HepG2 (cell line): ENCODE measurements around the gene NTF3. TPM values are rescaled to one million over a fixed set of nuclear protein-coding genes. Genes with fewer than 3 reads are reported as not detected.

ENCODE experiments used
- ATAC-seq: fragments of 200-7000 bp; cut with Tn5 transposase; 3 replicates; pipeline ENCODE4 v1.9.1; 2020; ENCODE audit warnings: mild to moderate bottlenecking, moderate library complexity
- BruUV-seq: library from RNA; stranded (reverse); fragments of 400-500 nt; replicated peaks from 2 replicates; lab custom pipeline; 2021; lab: Mats Ljungman, UMichigan
- CTCF ChIA-PET: fragments of 300-600 bp; formaldehyde crosslinking; extraction: SDS; loops from one replicate; lab custom pipeline; 2021; ENCODE audit warnings: low total read pairs, inconsistent platforms, low intra/inter-chr PET ratio; lab: Yijun Ruan, JAX
- POLR2A ChIA-PET: fragments of 350-600 bp; sonication (Branson Sonifier 250); formaldehyde crosslinking; loops from one replicate; lab custom pipeline; 2020; ENCODE audit warnings: antibody characterized with exemption, inconsistent platforms; lab: Yijun Ruan, JAX
- DNase-seq: peaks from one replicate; pipeline ENCODE4 v3.0.0-alpha.2; 2015; ENCODE audit warnings: low spot score
- FAIRE-seq: peaks from 3 replicates; lab custom pipeline; 2011; peaks lifted over from hg19 to GRCh38; lab: Jason Lieb, UNC
- H2AFZ ChIP-seq: one replicate; pipeline ENCODE4 v1.6.1; 2011; ENCODE audit warnings: low read length, inconsistent platforms
- H3K27ac ChIP-seq: fragments of 300-600 bp; 3 replicates; pipeline ENCODE4 v1.8.0; 2011; ENCODE audit warnings: mixed run types, mild to moderate bottlenecking, mixed read lengths, low read length, inconsistent platforms; ENCODE audit not compliant: insufficient read depth; ENCODE audit errors: extremely low read length
- H3K27me3 ChIP-seq, 2 experiments: fragments of 200-600 bp in 1 of 2; 2 replicates in 1 of 2; 3 replicates in 1 of 2; pipeline versions ENCODE4 v1.6.0 to v1.8.0; 2011; ENCODE audit warnings: low read length in 2 of 2, mild to moderate bottlenecking in 2 of 2, moderate library complexity in 2 of 2, inconsistent platforms in 1 of 2; ENCODE audit not compliant: insufficient read depth in 2 of 2, control insufficient read depth in 1 of 2
- H3K36me3 ChIP-seq, 2 experiments: fragments of 200-600 bp in 1 of 2; replicated peaks in 1 of 2; 2 replicates in 1 of 2; 3 replicates in 1 of 2; pipeline versions ENCODE4 v1.5.1 to v1.8.0; 2011; ENCODE audit warnings: low read length in 2 of 2, inconsistent platforms in 1 of 2; ENCODE audit not compliant: insufficient read depth in 2 of 2, control insufficient read depth in 1 of 2
- H3K4me1 ChIP-seq: 2 replicates; pipeline ENCODE4 v1.5.1; 2012; ENCODE audit warnings: low read length, inconsistent platforms; ENCODE audit not compliant: insufficient read depth
- H3K4me2 ChIP-seq: 2 replicates; pipeline ENCODE4 v1.6.0; 2011; ENCODE audit warnings: low read depth, low read length, inconsistent platforms
- H3K4me3 ChIP-seq, 3 experiments: fragments of 200-600 bp in 1 of 3; sonication (generic), shearing (Covaris generic) in 1 of 3; replicated peaks in 1 of 3; 2 replicates each; pipeline ENCODE4 v1.5.1; 2011 to 2016; ENCODE audit warnings: low read length in 3 of 3, inconsistent platforms in 2 of 3, low read depth in 2 of 3, mild to moderate bottlenecking in 2 of 3, control low read depth in 1 of 3, mixed read lengths in 1 of 3; ENCODE audit not compliant: insufficient read depth in 1 of 3
- H3K79me2 ChIP-seq: one replicate; pipeline ENCODE4 v1.6.1; 2011; ENCODE audit warnings: low read length, inconsistent platforms; ENCODE audit not compliant: insufficient read depth
- H3K9ac ChIP-seq: 2 replicates; pipeline ENCODE4 v1.6.0; 2011; ENCODE audit warnings: mild to moderate bottlenecking, low read depth, low read length, inconsistent platforms; ENCODE audit not compliant: insufficient read depth
- H3K9me3 ChIP-seq: 2 replicates; pipeline ENCODE4 v1.5.1; 2012; ENCODE audit warnings: mild to moderate bottlenecking, low read length
- H4K20me1 ChIP-seq: 2 replicates; pipeline ENCODE4 v1.6.0; 2011; ENCODE audit warnings: inconsistent platforms, mild to moderate bottlenecking, low read length, moderate library complexity; ENCODE audit not compliant: insufficient read depth
- EHMT2 ChIP-seq: fragments of 200-600 bp; sonication (generic); IDR thresholded peaks from 2 replicates; pipeline ENCODE4 v1.7.0; 2017; ENCODE audit warnings: antibody characterized with exemption, low read depth, low read length, borderline replicate concordance
- MIER3 ChIP-seq: IDR thresholded peaks from 2 replicates; pipeline ENCODE4 v1.6.1; 2016; ENCODE audit warnings: missing compliant biosample characterization, borderline replicate concordance
- PHF8 ChIP-seq: sonication (generic); formaldehyde crosslinking; IDR thresholded peaks from 2 replicates; pipeline ENCODE4 v1.5.0; 2020; ENCODE audit warnings: missing genetic modification reagents
- ZNF281 ChIP-seq: sonication (generic); formaldehyde crosslinking; IDR thresholded peaks from 2 replicates; pipeline ENCODE4 v1.4.0; 2020; ENCODE audit warnings: missing genetic modification reagents, borderline replicate concordance
- ZNF430 ChIP-seq: sonication (generic); formaldehyde crosslinking; IDR thresholded peaks from 2 replicates; pipeline ENCODE4 v1.9.0; 2021; ENCODE audit warnings: mild to moderate bottlenecking, missing genetic modification reagents
- ZNF652 ChIP-seq: IDR thresholded peaks from 2 replicates; pipeline ENCODE4 v1.6.1; 2016; ENCODE audit warnings: low read depth, borderline replicate concordance
- ZUFSP ChIP-seq: sonication (generic); formaldehyde crosslinking; IDR thresholded peaks from 2 replicates; pipeline ENCODE4 v1.9.0; 2021; ENCODE audit warnings: missing genetic modification reagents, mild to moderate bottlenecking, borderline replicate concordance
- WGBS: methylation state at CpG from one replicate; pipeline ENCODE4 v1.1.6; 2017; ENCODE audit warnings: low lambda C conversion rate; 5-methylcytosine and 5-hydroxymethylcytosine counted together
- in situ Hi-C: cut with HindIII; loops from 2 replicates; pipeline ENCODE4 v1.10.0; 2017; ENCODE audit warnings: low pct_unique_long_range_greater_than_20kb; ENCODE audit not compliant: extremely low pct_ligation_motif_present
- intact Hi-C: fragments of 100-400 bp; cut with micrococcal nuclease; formaldehyde crosslinking; loops from one replicate; pipeline ENCODE4 v1.10.0; 2022; ENCODE audit not compliant: unreplicated experiment
- polyA plus RNA-seq, 8 experiments: library from polyadenylated mRNA; depleted of rRNA in 3 of 8; stranded (reverse) in 7 of 8; unstranded in 1 of 8; fragments of >200 nt; fragmentation: Illumina TruSeq in 4 of 8; extraction: Trizol in 4 of 8; gene quantifications; 2 replicates each; pipeline versions ENCODE4 v1.2.1 to v1.2.3, GENCODE V29; 2011 to 2016; ENCODE audit warnings: low read depth in 4 of 8, missing spikeins in 1 of 8, mixed read lengths in 1 of 8; ENCODE audit not compliant: insufficient read depth in 1 of 8
- total RNA-seq, 5 experiments: library from RNA; depleted of rRNA; stranded (reverse); fragments of >200 nt; fragmentation: Illumina TruSeq; extraction: Trizol; gene quantifications; 2 replicates each; pipeline ENCODE4 v1.2.3, GENCODE V29; 2016; ENCODE audit warnings: low read depth in 1 of 5

NTF3 gene
- total and polyA plus RNA-seq, 2 of the 13 experiments (the other 11 are each of a cell fraction or from before 2014, with no cell fraction given) = not detected

GRCh38 chr12:5461966-5462365 lies 30.1 kb downstream of the NTF3 start (continued):
- TF ChIP-seq ZUFSP (CRISPR knock-in tag) (no peak), ZNF430 (CRISPR knock-in tag) (no peak), PHF8 (CRISPR knock-in tag) (no peak)

- H4K20me1 ChIP-seq = no peaks in the 10 kb centered on the region
- H3K27me3 ChIP-seq = peaks cover 0 to 3% of the 10 kb centered on the region in 2 experiments; a peak in 1 of 5 replicates
- no peak for FAIRE-seq
- 0% methylated on average over 2 of the region's 2 CpGs for WGBS
- H3K27ac ChIP-seq = no peak overlapping the region
- ATAC-seq = no peak
- POLR2A ChIA-PET = no interaction called here
- no peak overlapping the region for H3K9ac ChIP-seq
- BruUV-seq = no TSS peak
- in situ Hi-C loops (no loop called here), intact Hi-C loops (no loop called here)
- no peak overlapping the region for H3K4me2 ChIP-seq
- TF ChIP-seq ZNF281 (no peak), ZNF652 (CRISPR knock-in tag) (no peak), MIER3 (CRISPR knock-in tag) (no peak), EHMT2 (no peak)
- no peak overlapping the region for H2AFZ ChIP-seq
- no peak for DNase-seq
- CTCF ChIA-PET = no interaction called here
- H3K79me2 ChIP-seq = no peaks in the 10 kb centered on the region
- no peaks in the 10 kb centered on the region for H3K36me3 ChIP-seq
- no peaks in the 10 kb centered on the region for H3K9me3 ChIP-seq
- no peaks in the 10 kb centered on the region for H3K4me1 ChIP-seq
- no peak overlapping the region for H3K4me3 ChIP-seq
Observed at GRCh38 chr12:5464096-5464495, 32.2 kb downstream of the NTF3 start.
